HepG2 (cell line): ENCODE results near the gene AXIN1. TPM values are rescaled to one million over a fixed set of nuclear protein-coding genes. Genes with fewer than 3 reads are reported as not detected.
A peak's percentile ranks its signal among the peaks of the same experiment; 100 is the strongest.

Experiments
- CHD2 ChIP-seq: IDR thresholded peaks from 2 replicates; pipeline ENCODE4 v1.6.1; 2011; ENCODE audit warnings: low read depth, low read length, improper control_type of control experiment
- HOXA9 ChIP-seq: sonication (generic); formaldehyde crosslinking; IDR thresholded peaks from 2 replicates; pipeline ENCODE4 v1.8.1; 2022; ENCODE audit warnings: missing genetic modification reagents, mild to moderate bottlenecking, moderate library complexity, borderline replicate concordance
- IKZF1 ChIP-seq: fragments of 450-650 bp; IDR thresholded peaks from 2 replicates; pipeline ENCODE4 v1.7.1; 2016
- POLR2AphosphoS2 ChIP-seq: IDR thresholded peaks from 2 replicates; pipeline ENCODE4 v1.6.1; 2011; ENCODE audit warnings: low read depth, low read length, improper control_type of control experiment
- REL ChIP-seq: sonication (generic); formaldehyde crosslinking; conservative IDR thresholded peaks from 2 replicates; pipeline ENCODE4 v1.8.0; 2022; ENCODE audit warnings: mild to moderate bottlenecking, missing genetic modification reagents, moderate library complexity
- ZBTB3 ChIP-seq: sonication (generic); formaldehyde crosslinking; IDR thresholded peaks from 2 replicates; pipeline ENCODE4 v1.4.0; 2020; ENCODE audit warnings: low read depth, mild to moderate bottlenecking, moderate library complexity, missing genetic modification reagents, borderline replicate concordance
- ZBTB38 ChIP-seq: sonication (generic); formaldehyde crosslinking; IDR thresholded peaks from 2 replicates; pipeline ENCODE4 v1.5.1; 2020; ENCODE audit warnings: mild to moderate bottlenecking, missing genetic modification reagents
- ZFP36L2 ChIP-seq: sonication (generic); formaldehyde crosslinking; IDR thresholded peaks from 2 replicates; pipeline ENCODE4 v1.4.0; 2020; ENCODE audit warnings: missing genetic modification reagents
- ZNF138 ChIP-seq: sonication (generic); formaldehyde crosslinking; IDR thresholded peaks from 2 replicates; pipeline ENCODE4 v1.5.0; 2020; ENCODE audit warnings: mild to moderate bottlenecking, low read depth, missing genetic modification reagents
- ZNF296 ChIP-seq: sonication (generic); formaldehyde crosslinking; conservative IDR thresholded peaks from 2 replicates; pipeline ENCODE4 v1.5.0; 2020; ENCODE audit warnings: mild to moderate bottlenecking, missing genetic modification reagents
- ZNF3 ChIP-seq: IDR thresholded peaks from 2 replicates; pipeline ENCODE4 v1.7.0; 2017; ENCODE audit warnings: inconsistent platforms
- ZNF510 ChIP-seq: sonication (generic); formaldehyde crosslinking; IDR thresholded peaks from 2 replicates; pipeline ENCODE4 v1.4.0; 2020; ENCODE audit warnings: low read depth, mild to moderate bottlenecking, missing genetic modification reagents
- ZNF75D ChIP-seq: sonication (generic); formaldehyde crosslinking; IDR thresholded peaks from 2 replicates; pipeline ENCODE4 v1.8.1; 2023; ENCODE audit warnings: missing genetic modification reagents, mild to moderate bottlenecking, borderline replicate concordance
- ZSCAN22 ChIP-seq: sonication (generic); formaldehyde crosslinking; IDR thresholded peaks from 2 replicates; pipeline ENCODE4 v1.4.0; 2020; ENCODE audit warnings: mild to moderate bottlenecking, missing genetic modification reagents
- polyA plus RNA-seq, 8 experiments: library from polyadenylated mRNA; depleted of rRNA in 3 of 8; stranded (reverse) in 7 of 8; unstranded in 1 of 8; fragments of >200 nt; fragmentation: Illumina TruSeq in 4 of 8; extraction: Trizol in 4 of 8; gene quantifications; 2 replicates each; pipeline versions ENCODE4 v1.2.1 to v1.2.3, GENCODE V29; 2011 to 2016; ENCODE audit warnings: low read depth in 4 of 8, missing spikeins in 1 of 8, mixed read lengths in 1 of 8; ENCODE audit not compliant: insufficient read depth in 1 of 8
- total RNA-seq, 5 experiments: library from RNA; depleted of rRNA; stranded (reverse); fragments of >200 nt; fragmentation: Illumina TruSeq; extraction: Trizol; gene quantifications; 2 replicates each; pipeline ENCODE4 v1.2.3, GENCODE V29; 2016; ENCODE audit warnings: low read depth in 1 of 5
- TF ChIP-seq, protein P1 (sequence below): sonication (generic); formaldehyde crosslinking; IDR thresholded peaks from 2 replicates; pipeline ENCODE4 v1.4.0; 2020; ENCODE audit warnings: mild to moderate bottlenecking, missing genetic modification reagents
- TF ChIP-seq, protein P2 (sequence below): sonication (generic); formaldehyde crosslinking; IDR thresholded peaks from 2 replicates; pipeline ENCODE4 v1.5.0; 2020; ENCODE audit warnings: missing genetic modification reagents, mild to moderate bottlenecking, borderline replicate concordance
- TF ChIP-seq, protein P3 (sequence below): sonication (generic); formaldehyde crosslinking; conservative IDR thresholded peaks from 2 replicates; pipeline ENCODE4 v1.8.0; 2022; ENCODE audit warnings: low read depth, missing genetic modification reagents
- TF ChIP-seq, protein P4 (sequence below): sonication (generic); formaldehyde crosslinking; IDR thresholded peaks from 2 replicates; pipeline ENCODE4 v1.9.0; 2022; ENCODE audit warnings: missing genetic modification reagents, mild to moderate bottlenecking, borderline replicate concordance

Gene AXIN1
- total and polyA plus RNA-seq, 2 of the 13 experiments (the other 11 are each of a cell fraction or from before 2014, with no cell fraction given), result 24.0 to 26.0 TPM

DNA sequence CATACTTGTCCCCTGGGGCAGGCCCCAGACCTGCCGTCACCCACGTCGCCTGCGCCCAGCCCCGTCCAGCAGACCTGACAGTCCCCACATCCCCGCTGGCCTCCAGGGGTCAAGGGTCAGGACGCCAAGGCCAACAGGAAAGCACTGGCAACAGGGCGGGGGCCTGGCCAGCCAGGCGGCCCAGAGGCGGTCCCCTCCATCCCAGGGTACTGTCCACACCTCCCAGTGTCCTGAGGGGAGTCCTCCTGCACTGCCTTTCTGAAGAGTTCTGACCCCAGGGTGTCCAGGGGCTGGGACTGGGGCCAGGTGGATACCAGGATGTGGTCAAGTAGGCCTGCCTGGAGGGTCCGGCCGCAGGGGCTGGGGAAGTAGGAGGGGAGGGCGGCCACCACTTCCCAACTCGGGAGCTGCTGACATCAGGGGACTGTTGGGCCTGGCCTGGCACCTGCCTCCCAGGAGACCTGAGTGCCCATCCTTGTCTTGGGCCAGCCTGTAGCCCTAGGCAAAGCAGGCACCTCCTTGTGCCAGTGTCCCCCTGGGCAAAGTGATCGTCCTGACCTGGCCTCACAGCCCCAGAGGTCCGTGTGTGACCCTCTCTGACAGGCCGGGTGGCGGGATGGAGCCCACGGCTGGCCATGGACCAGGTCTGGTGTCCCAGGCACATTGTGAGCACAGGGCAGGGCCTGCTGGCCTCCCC lies 6.7 kb upstream of the AXIN1 start (continued):
- TF ChIP-seq, protein P1, sequence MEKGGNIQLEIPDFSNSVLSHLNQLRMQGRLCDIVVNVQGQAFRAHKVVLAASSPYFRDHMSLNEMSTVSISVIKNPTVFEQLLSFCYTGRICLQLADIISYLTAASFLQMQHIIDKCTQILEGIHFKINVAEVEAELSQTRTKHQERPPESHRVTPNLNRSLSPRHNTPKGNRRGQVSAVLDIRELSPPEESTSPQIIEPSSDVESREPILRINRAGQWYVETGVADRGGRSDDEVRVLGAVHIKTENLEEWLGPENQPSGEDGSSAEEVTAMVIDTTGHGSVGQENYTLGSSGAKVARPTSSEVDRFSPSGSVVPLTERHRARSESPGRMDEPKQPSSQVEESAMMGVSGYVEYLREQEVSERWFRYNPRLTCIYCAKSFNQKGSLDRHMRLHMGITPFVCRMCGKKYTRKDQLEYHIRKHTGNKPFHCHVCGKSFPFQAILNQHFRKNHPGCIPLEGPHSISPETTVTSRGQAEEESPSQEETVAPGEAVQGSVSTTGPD, result peak; percentile 77
- TF ChIP-seq ZSCAN22 (CRISPR knock-in tag) (no peak), ZNF296 (peak; percentile 97), ZBTB3 (CRISPR knock-in tag) (no peak), ZBTB38 (peak; percentile 78; the same call in 1 of the 2 replicates), POLR2AphosphoS2 (no peak), ZNF138 (CRISPR knock-in tag) (no peak), ZFP36L2 (CRISPR knock-in tag) (no peak), ZNF75D (CRISPR knock-in tag) (no peak), CHD2 (no peak), IKZF1 (no peak), ZNF510 (no peak), ZNF3 (no peak), REL (CRISPR knock-in tag) (no peak), HOXA9 (CRISPR knock-in tag) (no peak)
- TF ChIP-seq, protein P2, sequence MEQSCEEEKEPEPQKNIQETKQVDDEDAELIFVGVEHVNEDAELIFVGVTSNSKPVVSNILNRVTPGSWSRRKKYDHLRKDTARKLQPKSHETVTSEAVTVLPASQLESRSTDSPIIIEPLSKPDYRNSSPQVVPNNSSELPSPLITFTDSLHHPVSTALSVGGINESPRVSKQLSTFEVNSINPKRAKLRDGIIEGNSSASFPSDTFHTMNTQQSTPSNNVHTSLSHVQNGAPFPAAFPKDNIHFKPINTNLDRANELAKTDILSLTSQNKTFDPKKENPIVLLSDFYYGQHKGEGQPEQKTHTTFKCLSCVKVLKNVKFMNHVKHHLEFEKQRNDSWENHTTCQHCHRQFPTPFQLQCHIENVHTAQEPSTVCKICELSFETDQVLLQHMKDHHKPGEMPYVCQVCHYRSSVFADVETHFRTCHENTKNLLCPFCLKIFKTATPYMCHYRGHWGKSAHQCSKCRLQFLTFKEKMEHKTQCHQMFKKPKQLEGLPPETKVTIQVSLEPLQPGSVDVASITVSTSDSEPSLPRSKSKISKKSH (CRISPR knock-in tag), result no peak; the same call in 1 of the 2 replicates
- TF ChIP-seq, protein P3, sequence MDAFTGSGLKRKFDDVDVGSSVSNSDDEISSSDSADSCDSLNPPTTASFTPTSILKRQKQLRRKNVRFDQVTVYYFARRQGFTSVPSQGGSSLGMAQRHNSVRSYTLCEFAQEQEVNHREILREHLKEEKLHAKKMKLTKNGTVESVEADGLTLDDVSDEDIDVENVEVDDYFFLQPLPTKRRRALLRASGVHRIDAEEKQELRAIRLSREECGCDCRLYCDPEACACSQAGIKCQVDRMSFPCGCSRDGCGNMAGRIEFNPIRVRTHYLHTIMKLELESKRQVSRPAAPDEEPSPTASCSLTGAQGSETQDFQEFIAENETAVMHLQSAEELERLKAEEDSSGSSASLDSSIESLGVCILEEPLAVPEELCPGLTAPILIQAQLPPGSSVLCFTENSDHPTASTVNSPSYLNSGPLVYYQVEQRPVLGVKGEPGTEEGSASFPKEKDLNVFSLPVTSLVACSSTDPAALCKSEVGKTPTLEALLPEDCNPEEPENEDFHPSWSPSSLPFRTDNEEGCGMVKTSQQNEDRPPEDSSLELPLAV (CRISPR knock-in tag), result no peak
- TF ChIP-seq, protein P4, sequence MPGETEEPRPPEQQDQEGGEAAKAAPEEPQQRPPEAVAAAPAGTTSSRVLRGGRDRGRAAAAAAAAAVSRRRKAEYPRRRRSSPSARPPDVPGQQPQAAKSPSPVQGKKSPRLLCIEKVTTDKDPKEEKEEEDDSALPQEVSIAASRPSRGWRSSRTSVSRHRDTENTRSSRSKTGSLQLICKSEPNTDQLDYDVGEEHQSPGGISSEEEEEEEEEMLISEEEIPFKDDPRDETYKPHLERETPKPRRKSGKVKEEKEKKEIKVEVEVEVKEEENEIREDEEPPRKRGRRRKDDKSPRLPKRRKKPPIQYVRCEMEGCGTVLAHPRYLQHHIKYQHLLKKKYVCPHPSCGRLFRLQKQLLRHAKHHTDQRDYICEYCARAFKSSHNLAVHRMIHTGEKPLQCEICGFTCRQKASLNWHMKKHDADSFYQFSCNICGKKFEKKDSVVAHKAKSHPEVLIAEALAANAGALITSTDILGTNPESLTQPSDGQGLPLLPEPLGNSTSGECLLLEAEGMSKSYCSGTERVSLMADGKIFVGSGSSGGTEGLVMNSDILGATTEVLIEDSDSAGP, result no peak
